GM19328 (cell line): ENCODE results near the gene ILDR2.

Experiments
- ATAC-seq: cut with Tn5 transposase; IDR thresholded peaks from one replicate; pipeline ENCODE4 v1.9.1; 2021; ENCODE audit warnings: mild to moderate bottlenecking, moderate library complexity; ENCODE audit not compliant: unreplicated experiment

The ILDR2 gene

GRCh38 chr1:166925810-166926478, 49.4 kb downstream of the ILDR2 start:
- no peak for ATAC-seq

- ATAC-seq: peak; percentile 59
Observed at GRCh38 chr1:166924823-166925541, 50.4 kb downstream of the ILDR2 start.

GRCh38 chr1:166920561-166921475, 54.5 kb downstream of the ILDR2 start:
- ATAC-seq: no peak

- ATAC-seq: no peak
Observed at GRCh38 chr1:166918956-166919316, 56.4 kb downstream of the ILDR2 start.

GRCh38 chr1:166918088-166918955, 57.0 kb downstream of the ILDR2 start:
- ATAC-seq: no peak

- ATAC-seq: no peak
Observed at GRCh38 chr1:166915941-166916340, 59.4 kb downstream of the ILDR2 start.

- no peak for ATAC-seq
Observed at GRCh38 chr1:166915042-166915441, 60.3 kb downstream of the ILDR2 start.

GRCh38 chr1:166914111-166914510, 61.2 kb downstream of the ILDR2 start:
- ATAC-seq: no peak

- ATAC-seq: no peak
Observed at GRCh38 chr1:166911624-166912023, 63.7 kb downstream of the ILDR2 start.

- peak; percentile 92 for ATAC-seq
Observed at GRCh38 chr1:166910396-166910994, 64.8 kb downstream of the ILDR2 start.

- ATAC-seq: no peak
Observed at GRCh38 chr1:166908942-166909341, 66.4 kb downstream of the ILDR2 start.

GRCh38 chr1:166907763-166908162, 67.6 kb downstream of the ILDR2 start:
- no peak for ATAC-seq

GRCh38 chr1:166907051-166907450, 68.3 kb downstream of the ILDR2 start:
- no peak for ATAC-seq

- ATAC-seq: no peak
Observed at GRCh38 chr1:166906647-166907046, 68.7 kb downstream of the ILDR2 start.

GRCh38 chr1:166905900-166906299, 69.4 kb downstream of the ILDR2 start:
- no peak for ATAC-seq

- no peak for ATAC-seq
Observed at GRCh38 chr1:166905136-166905535, 70.2 kb downstream of the ILDR2 start.

- ATAC-seq: no peak
Observed at GRCh38 chr1:166903232-166903631, 72.1 kb downstream of the ILDR2 start.

- ATAC-seq: no peak
Observed at GRCh38 chr1:166902279-166902678, 73.1 kb downstream of the ILDR2 start.

- no peak for ATAC-seq
Observed at GRCh38 chr1:166900987-166901386, 74.4 kb downstream of the ILDR2 start.

GRCh38 chr1:166899769-166900168, 75.6 kb downstream of the ILDR2 start:
- no peak for ATAC-seq
